Keratinocyte (primary cell): ENCODE results near the gene SULT2B1. TPM values are rescaled to one million over a fixed set of nuclear protein-coding genes. Genes with fewer than 3 reads are reported as not detected.

ENCODE experiments used
- DNase-seq: peaks from one replicate; pipeline ENCODE4 v3.0.0-alpha.2; 2011; ENCODE audit warnings: low read depth, missing footprints, low spot score
- FAIRE-seq: peaks from 2 replicates; lab custom pipeline; 2011; peaks lifted over from hg19 to GRCh38; lab: Jason Lieb, UNC
- H2AFZ ChIP-seq: 2 replicates; pipeline ENCODE4 v1.6.0; 2012; ENCODE audit warnings: low read length, control low read depth, inconsistent platforms; ENCODE audit not compliant: control insufficient read depth
- H3K27ac ChIP-seq: 2 replicates; pipeline ENCODE4 v1.5.1; 2011; ENCODE audit warnings: low read length; ENCODE audit not compliant: control insufficient read depth, insufficient read depth
- H3K27me3 ChIP-seq: 3 replicates; pipeline ENCODE4 v1.6.0; 2011; ENCODE audit warnings: low read length; ENCODE audit not compliant: control insufficient read depth, insufficient read depth; ENCODE audit errors: extremely low read depth
- H3K36me3 ChIP-seq, 2 experiments: 2 replicates in 1 of 2; 3 replicates in 1 of 2; pipeline ENCODE4 v1.5.1; 2011; ENCODE audit warnings: low read length in 2 of 2, mild to moderate bottlenecking in 1 of 2; ENCODE audit not compliant: control insufficient read depth in 2 of 2, insufficient read depth in 2 of 2; ENCODE audit errors: extremely low read depth in 1 of 2
- H3K4me1 ChIP-seq: 3 replicates; pipeline ENCODE4 v1.5.1; 2011; ENCODE audit warnings: low read length; ENCODE audit not compliant: control insufficient read depth, insufficient read depth; ENCODE audit errors: extremely low read depth
- H3K4me2 ChIP-seq: 3 replicates; pipeline ENCODE4 v1.6.0; 2011; ENCODE audit warnings: low read depth, low read length; ENCODE audit not compliant: control insufficient read depth, insufficient read depth; ENCODE audit errors: extremely low read depth
- H3K4me3 ChIP-seq, 3 experiments: fragments of 200-600 bp in 1 of 3; sonication (generic) in 1 of 3; 2 replicates in 2 of 3; 3 replicates in 1 of 3; pipeline ENCODE4 v1.5.1; 2011 to 2016; ENCODE audit warnings: low read length in 3 of 3, mild to moderate bottlenecking in 3 of 3, control low read depth in 2 of 3, inconsistent platforms in 1 of 3, low read depth in 1 of 3, mixed read lengths in 1 of 3, mixed run types in 1 of 3, moderate library complexity in 1 of 3; ENCODE audit not compliant: control insufficient read depth in 2 of 3, insufficient read depth in 2 of 3; ENCODE audit errors: extremely low read depth in 1 of 3
- H3K79me2 ChIP-seq: 2 replicates; pipeline ENCODE4 v1.6.0; 2012; ENCODE audit warnings: low read length; ENCODE audit not compliant: control insufficient read depth, insufficient read depth
- H3K9ac ChIP-seq: 3 replicates; pipeline ENCODE4 v1.6.0; 2011; ENCODE audit warnings: low read length; ENCODE audit not compliant: control insufficient read depth, insufficient read depth; ENCODE audit errors: extremely low read depth
- H3K9me1 ChIP-seq: 3 replicates; pipeline ENCODE4 v1.6.0; 2011; ENCODE audit warnings: low read length; ENCODE audit not compliant: control insufficient read depth, insufficient read depth; ENCODE audit errors: extremely low read depth
- H3K9me3 ChIP-seq: 2 replicates; pipeline ENCODE4 v1.5.1; 2012; ENCODE audit warnings: low read depth, low read length; ENCODE audit not compliant: control insufficient read depth
- H4K20me1 ChIP-seq: 3 replicates; pipeline ENCODE4 v1.6.0; 2011; ENCODE audit warnings: low read length; ENCODE audit not compliant: control insufficient read depth, insufficient read depth; ENCODE audit errors: extremely low read depth
- EZH2 ChIP-seq: IDR thresholded peaks from one replicate; pipeline ENCODE4 v1.6.1; 2012; ENCODE audit warnings: inconsistent platforms, mild to moderate bottlenecking, low read length, moderate library complexity
- dilution Hi-C: fragments of 300-500 bp; cut with MboI; formaldehyde crosslinking; loops from one replicate; pipeline ENCODE4 v1.7.0; 2020; ENCODE audit warnings: low sequenced_read_pairs; ENCODE audit not compliant: extremely low pct_ligation_motif_present
- polyA plus RNA-seq, 5 experiments: library from polyadenylated mRNA; depleted of rRNA in 3 of 5; stranded (reverse) in 3 of 5; stranded (forward) in 1 of 5; unstranded in 1 of 5; fragments of >200 nt; gene quantifications; 1 replicate in 1 of 5; 2 replicates in 3 of 5; 3 replicates in 1 of 5; pipeline versions ENCODE4 v1.2.1 to v1.2.3, GENCODE V29; 2011 to 2012; ENCODE audit warnings: missing spikeins in 2 of 5, low read depth in 1 of 5, low replicate concordance in 1 of 5
- TF ChIP-seq, protein P1 (sequence below), 3 experiments: IDR thresholded peaks in 1 of 3; conservative IDR thresholded peaks in 1 of 3; optimal IDR thresholded peaks in 1 of 3; 2 replicates in 2 of 3; 3 replicates in 1 of 3; pipeline versions ENCODE3 to v1.5.1; 2011; ENCODE audit warnings: low read length in 3 of 3, mild to moderate bottlenecking in 3 of 3, moderate library complexity in 2 of 3, control low read depth in 1 of 3, inconsistent platforms in 1 of 3; ENCODE audit not compliant: insufficient read depth in 2 of 3; ENCODE audit errors: extremely low read depth in 1 of 3

SULT2B1 gene
- polyA plus RNA-seq, 1 donor (not counting 4 experiments of a cell fraction or from before 2014, with no cell fraction given), result 6.0 TPM

DNA sequence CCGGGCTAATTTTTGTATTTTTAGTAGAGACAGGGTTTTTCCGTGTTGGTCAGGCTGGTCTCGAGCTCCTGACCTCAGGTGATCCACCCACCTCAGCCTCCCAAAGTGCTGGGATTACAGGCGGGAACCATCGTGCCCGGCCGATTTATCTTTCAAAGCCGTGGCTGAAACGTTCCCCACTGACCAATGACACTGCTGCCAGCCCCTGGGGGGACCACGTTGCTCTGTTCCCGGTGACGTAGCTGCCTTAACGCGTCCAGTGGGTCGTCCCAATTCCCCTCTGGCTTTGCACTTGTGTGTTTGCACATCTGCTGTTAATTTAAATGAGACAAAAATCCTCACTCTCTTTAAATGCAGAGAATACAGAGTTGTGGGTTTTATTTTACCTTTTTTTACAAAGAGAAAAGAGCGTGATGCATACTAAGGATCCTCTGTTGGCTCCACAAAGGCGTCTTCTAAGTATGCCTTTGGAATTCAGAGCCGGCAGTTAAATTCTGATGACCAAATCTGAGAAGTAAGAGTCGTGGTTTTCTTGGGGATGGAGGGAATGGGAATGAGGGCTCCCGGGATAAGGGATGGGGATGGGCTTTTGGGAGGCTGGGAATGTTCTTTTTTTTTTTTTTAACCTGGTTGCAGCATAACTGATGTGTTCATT lies 21.8 kb upstream of the SULT2B1 start:
- H3K9me3 ChIP-seq, result no peaks in the 10 kb centered on the region

DNA sequence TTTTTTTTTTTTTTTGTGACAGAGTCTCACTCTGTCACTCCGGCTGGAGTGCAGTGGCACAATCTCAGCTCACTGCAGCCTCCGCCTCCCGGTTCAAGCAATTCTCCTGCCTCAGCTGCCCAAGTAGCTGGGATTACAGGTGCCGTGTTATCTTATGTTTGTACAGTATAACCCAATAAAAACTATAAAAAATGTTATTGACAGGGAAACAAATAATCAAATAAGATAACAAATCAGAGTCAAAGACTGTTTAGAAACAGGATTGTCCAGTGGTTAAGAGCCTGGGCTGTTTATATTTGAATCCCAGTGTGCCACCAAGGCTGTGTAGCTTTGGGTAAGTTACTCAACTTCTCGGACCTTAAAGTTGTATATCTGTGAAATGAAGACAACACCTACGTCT lies 21.2 kb upstream of the SULT2B1 start:
- DNase-seq (no peak), FAIRE-seq (no peak)
- Histone ChIP-seq H3K9me1 (no peaks in the 10 kb centered on the region), H3K4me1 (no peaks in the 10 kb centered on the region), H2AFZ (no peak overlapping the region), H3K27ac (no peak overlapping the region), H3K9ac (no peak overlapping the region), H3K79me2 (no peaks in the 10 kb centered on the region), H4K20me1 (no peaks in the 10 kb centered on the region), H3K4me3 (no peak overlapping the region), H3K36me3 (no peaks in the 10 kb centered on the region), H3K4me2 (no peak overlapping the region), H3K27me3 (no peaks in the 10 kb centered on the region), H3K9me3 (no peaks in the 10 kb centered on the region)
- TF ChIP-seq, protein P1, sequence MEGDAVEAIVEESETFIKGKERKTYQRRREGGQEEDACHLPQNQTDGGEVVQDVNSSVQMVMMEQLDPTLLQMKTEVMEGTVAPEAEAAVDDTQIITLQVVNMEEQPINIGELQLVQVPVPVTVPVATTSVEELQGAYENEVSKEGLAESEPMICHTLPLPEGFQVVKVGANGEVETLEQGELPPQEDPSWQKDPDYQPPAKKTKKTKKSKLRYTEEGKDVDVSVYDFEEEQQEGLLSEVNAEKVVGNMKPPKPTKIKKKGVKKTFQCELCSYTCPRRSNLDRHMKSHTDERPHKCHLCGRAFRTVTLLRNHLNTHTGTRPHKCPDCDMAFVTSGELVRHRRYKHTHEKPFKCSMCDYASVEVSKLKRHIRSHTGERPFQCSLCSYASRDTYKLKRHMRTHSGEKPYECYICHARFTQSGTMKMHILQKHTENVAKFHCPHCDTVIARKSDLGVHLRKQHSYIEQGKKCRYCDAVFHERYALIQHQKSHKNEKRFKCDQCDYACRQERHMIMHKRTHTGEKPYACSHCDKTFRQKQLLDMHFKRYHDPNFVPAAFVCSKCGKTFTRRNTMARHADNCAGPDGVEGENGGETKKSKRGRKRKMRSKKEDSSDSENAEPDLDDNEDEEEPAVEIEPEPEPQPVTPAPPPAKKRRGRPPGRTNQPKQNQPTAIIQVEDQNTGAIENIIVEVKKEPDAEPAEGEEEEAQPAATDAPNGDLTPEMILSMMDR (optimal IDR thresholded peaks at IDR 0.05 in 1 of 3, IDR thresholded peaks at IDR 0.05 in 1 of 3, conservative IDR thresholded peaks at IDR 0.05 in 1 of 3; ENCODE audit: extremely low read depth in 1 of 3, insufficient read depth in 2 of 3, low read length in 3 of 3), result no peak
- no peak for TF ChIP-seq EZH2
- dilution Hi-C loops, result no loop called here

More for the DNA sequence above, 21.8 kb upstream of the SULT2B1 start:
- H4K20me1 ChIP-seq, result no peaks in the 10 kb centered on the region
- H3K27me3 ChIP-seq, result no peaks in the 10 kb centered on the region
- H3K4me3 ChIP-seq, result no peak overlapping the region
- H3K36me3 ChIP-seq, result no peaks in the 10 kb centered on the region
- no peaks in the 10 kb centered on the region for H3K79me2 ChIP-seq
- H3K9ac ChIP-seq, result no peak overlapping the region
- dilution Hi-C loops, result no loop called here
- no peaks in the 10 kb centered on the region for H3K9me1 ChIP-seq
- FAIRE-seq (no peak), DNase-seq (no peak)
- H3K27ac ChIP-seq, result no peak overlapping the region
- TF ChIP-seq, protein P1 (optimal IDR thresholded peaks at IDR 0.05 in 1 of 3, IDR thresholded peaks at IDR 0.05 in 1 of 3, conservative IDR thresholded peaks at IDR 0.05 in 1 of 3; ENCODE audit: extremely low read depth in 1 of 3, insufficient read depth in 2 of 3, low read length in 3 of 3), result no peak
- no peak for TF ChIP-seq EZH2
- H2AFZ ChIP-seq, result no peak overlapping the region
- no peak overlapping the region for H3K4me2 ChIP-seq
- H3K4me1 ChIP-seq, result no peaks in the 10 kb centered on the region
